Fibroblast of mammary gland (primary cell): ENCODE results near the gene AOPEP.

Experiments used
- DNase-seq: peaks from one replicate; pipeline ENCODE4 v3.0.0-alpha.2; 2010; ENCODE audit warnings: low read depth
- H3K4me3 ChIP-seq: 2 replicates; pipeline ENCODE4 v1.5.1; 2011; ENCODE audit warnings: low read depth, mild to moderate bottlenecking, low read length, moderate library complexity; ENCODE audit not compliant: control insufficient read depth
- TF ChIP-seq, protein P1 (sequence below): conservative IDR thresholded peaks from 2 replicates; pipeline ENCODE4 v1.5.1; 2011; ENCODE audit warnings: low read depth, low read length, inconsistent platforms; ENCODE audit not compliant: control insufficient read depth, insufficient read depth

Gene AOPEP

DNA sequence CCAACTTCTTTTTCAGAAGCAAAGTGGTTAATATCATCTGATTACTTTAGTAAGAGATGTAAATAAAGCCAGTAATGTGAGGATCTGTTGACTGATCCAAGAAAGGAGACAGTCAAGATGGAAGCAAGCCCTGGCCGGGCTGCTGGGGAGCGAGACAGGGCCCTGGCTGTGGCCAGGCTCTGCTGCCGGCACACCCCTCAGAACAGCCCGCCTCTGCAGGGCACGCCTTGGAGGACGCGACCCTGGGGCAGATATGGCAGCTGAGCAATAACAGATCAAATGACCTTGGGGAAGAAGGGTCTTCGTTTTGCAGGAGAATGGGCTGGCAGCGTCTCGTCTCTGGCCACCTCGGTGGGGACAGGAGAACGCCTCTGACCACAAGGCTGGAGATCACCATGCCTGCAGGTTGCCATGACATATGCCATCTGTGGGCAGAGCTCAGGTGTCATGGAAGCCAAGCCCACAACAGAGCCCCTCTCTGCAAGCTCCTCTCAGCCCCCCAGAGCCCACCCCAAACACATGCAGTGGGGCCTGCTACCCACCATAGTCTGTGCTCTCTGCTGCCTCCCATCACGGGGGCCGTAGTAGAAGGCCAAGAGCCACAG is 384.5 kb downstream of the AOPEP start:
- H3K4me3 ChIP-seq: no peak overlapping the region
- TF ChIP-seq, protein P1, sequence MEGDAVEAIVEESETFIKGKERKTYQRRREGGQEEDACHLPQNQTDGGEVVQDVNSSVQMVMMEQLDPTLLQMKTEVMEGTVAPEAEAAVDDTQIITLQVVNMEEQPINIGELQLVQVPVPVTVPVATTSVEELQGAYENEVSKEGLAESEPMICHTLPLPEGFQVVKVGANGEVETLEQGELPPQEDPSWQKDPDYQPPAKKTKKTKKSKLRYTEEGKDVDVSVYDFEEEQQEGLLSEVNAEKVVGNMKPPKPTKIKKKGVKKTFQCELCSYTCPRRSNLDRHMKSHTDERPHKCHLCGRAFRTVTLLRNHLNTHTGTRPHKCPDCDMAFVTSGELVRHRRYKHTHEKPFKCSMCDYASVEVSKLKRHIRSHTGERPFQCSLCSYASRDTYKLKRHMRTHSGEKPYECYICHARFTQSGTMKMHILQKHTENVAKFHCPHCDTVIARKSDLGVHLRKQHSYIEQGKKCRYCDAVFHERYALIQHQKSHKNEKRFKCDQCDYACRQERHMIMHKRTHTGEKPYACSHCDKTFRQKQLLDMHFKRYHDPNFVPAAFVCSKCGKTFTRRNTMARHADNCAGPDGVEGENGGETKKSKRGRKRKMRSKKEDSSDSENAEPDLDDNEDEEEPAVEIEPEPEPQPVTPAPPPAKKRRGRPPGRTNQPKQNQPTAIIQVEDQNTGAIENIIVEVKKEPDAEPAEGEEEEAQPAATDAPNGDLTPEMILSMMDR: no peak
- no peak for DNase-seq

DNA sequence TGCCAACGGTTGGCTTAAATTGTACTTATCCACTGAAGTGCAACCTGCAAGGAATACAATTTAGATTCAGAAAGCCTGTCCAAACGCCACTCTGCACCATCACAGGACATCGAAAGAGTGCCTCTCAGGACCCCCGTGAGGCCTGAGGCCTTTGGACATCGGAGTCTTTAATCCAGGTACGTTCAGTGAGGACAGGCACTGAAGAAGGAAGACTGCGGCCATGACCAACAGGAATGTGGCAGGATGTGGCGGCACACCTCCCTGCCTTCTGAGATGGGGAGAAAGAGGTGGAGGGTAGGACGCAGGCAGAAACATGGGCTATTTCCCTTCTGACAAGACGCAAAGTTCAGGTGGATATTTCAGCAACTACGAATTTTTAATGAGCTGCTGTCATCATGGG is 385.2 kb downstream of the AOPEP start:
- TF ChIP-seq, protein P1: no peak
- no peak overlapping the region for H3K4me3 ChIP-seq
- DNase-seq: no peak

- no peak overlapping the region for H3K4me3 ChIP-seq
- TF ChIP-seq, protein P1: no peak
- no peak for DNase-seq
These were observed 386.2 kb downstream of the AOPEP start for GRCh38 chr9:95112436-95113280.

DNA sequence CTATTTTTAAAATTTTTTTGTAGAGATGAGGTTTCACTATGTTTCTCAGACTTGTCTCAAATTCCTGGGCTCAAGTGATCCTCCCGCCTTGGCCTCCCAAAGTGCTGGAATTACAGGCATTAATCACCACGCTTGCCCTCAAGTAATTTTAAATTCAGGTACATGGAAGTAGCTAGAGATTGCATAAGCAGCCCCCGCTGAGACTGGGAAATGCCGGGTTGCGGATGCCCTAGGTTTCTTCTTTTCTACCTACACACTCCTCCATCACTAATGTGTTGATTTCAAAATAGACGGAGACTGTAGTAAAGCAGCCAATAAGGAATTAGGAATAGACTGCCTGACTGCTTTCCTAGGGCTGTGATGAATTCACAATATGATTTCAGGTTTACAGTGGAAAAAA is 388.6 kb downstream of the AOPEP start:
- no peak overlapping the region for H3K4me3 ChIP-seq
- TF ChIP-seq, protein P1: no peak
- DNase-seq: no peak

DNA sequence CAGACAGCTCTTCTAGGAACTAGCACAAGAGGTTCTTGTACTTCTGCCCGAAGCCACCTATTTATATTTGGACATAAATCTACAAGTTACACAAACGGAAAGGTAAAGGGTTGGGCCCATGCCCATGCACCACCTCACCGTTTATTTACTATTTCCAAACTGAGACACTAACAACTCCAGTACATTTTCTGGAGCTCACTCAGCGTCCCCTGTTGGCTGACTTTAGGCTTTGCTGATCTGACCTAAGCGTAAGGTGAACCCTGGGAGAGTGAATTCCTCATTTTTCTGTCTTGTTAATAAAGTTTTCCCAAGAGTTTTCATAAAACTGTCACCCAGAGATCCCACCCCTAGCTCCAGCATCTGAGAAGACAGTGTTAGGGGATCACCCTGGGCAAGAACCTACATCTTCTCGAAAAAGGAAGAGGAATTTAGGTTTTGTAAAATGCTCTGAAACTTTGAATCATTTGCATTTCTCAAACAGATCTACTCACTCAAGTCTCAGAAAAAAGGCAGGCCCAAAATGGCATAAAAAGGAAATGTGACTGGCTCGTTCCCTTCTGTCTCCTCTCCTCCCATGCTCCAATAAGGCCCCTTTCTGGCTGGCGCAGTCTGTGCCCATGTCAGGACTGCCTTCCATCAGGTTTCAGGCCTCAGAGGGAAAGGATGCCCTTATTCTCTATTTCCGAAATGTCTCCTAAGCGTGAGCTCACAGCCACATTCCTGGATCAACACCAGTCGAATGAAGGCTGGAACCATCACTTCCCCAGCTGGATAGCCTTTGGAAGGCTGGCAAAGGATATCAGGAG is 389.7 kb downstream of the AOPEP start:
- DNase-seq: peak; percentile 30
- no peak overlapping the region for H3K4me3 ChIP-seq
- TF ChIP-seq, protein P1: peak; percentile 30

- TF ChIP-seq, protein P1: no peak
- no peak for DNase-seq
- H3K4me3 ChIP-seq: no peak overlapping the region
These were observed 390.3 kb downstream of the AOPEP start for GRCh38 chr9:95116808-95117204.
